A549 (cell line): ENCODE results near the gene PRKN. TPM values are rescaled to one million over a fixed set of nuclear protein-coding genes. Genes with fewer than 3 reads are reported as not detected.

Experiments used
- ATAC-seq, 2 experiments: fragments of 200-7000 bp in 1 of 2; fragments of >200 bp in 1 of 2; cut with Nextera tagmentation in 1 of 2; cut with Tn5 transposase in 1 of 2; 3 replicates each; pipeline versions ENCODE4 v1.8.0 to v1.9.1; 2018 to 2020; ENCODE audit warnings: mild to moderate bottlenecking in 1 of 2, moderate library complexity in 1 of 2
- CTCF ChIA-PET: fragments of 300-600 bp; sonication (Branson Sonifier 250); formaldehyde crosslinking; extraction: SDS; loops from one replicate; lab custom pipeline; 2021; ENCODE audit warnings: antibody characterized with exemption, inconsistent platforms; lab: Yijun Ruan, JAX
- POLR2A ChIA-PET: fragments of 350-600 bp; formaldehyde crosslinking; extraction: SDS; loops from one replicate; lab custom pipeline; 2021; ENCODE audit warnings: antibody characterized with exemption, inconsistent platforms; lab: Yijun Ruan, JAX
- DNase-seq, 2 experiments: peaks; one replicate each; pipeline versions ENCODE4 v3.0.0 to v3.0.0-alpha.2; 2011 to 2016; ENCODE audit warnings: low read depth in 1 of 2, low spot score in 1 of 2
- FAIRE-seq: peaks from 2 replicates; lab custom pipeline; 2011; peaks lifted over from hg19 to GRCh38; lab: Jason Lieb, UNC
- H3K27ac ChIP-seq, 2 experiments: fragments of >200 bp; sonication (Bioruptor Twin); formaldehyde crosslinking; 3 replicates each; pipeline ENCODE4 v1.5.1; 2016 to 2017
- H3K4me1 ChIP-seq: fragments of >200 bp; sonication (Bioruptor Twin); formaldehyde crosslinking; 3 replicates; pipeline ENCODE4 v1.6.1; 2016
- H3K4me2 ChIP-seq: fragments of >200 bp; sonication (Bioruptor Twin); formaldehyde crosslinking; 3 replicates; pipeline ENCODE4 v1.6.1; 2016
- H3K4me3 ChIP-seq: fragments of >200 bp; sonication (Bioruptor Twin); formaldehyde crosslinking; 3 replicates; pipeline ENCODE4 v1.5.1; 2016
- H3K9me3 ChIP-seq: fragments of >200 bp; sonication (Bioruptor Twin); formaldehyde crosslinking; 3 replicates; pipeline ENCODE4 v1.6.1; 2016
- CBX8 ChIP-seq: fragments of 200-600 bp; sonication (generic); IDR thresholded peaks from 2 replicates; pipeline ENCODE4 v1.6.1; 2016
- CEBPB ChIP-seq, 2 experiments: fragments of >200 bp in 1 of 2; sonication (Bioruptor Twin) in 1 of 2; formaldehyde crosslinking in 1 of 2; IDR thresholded peaks; 2 replicates each; pipeline ENCODE4 v1.6.1; 2012 to 2016
- CHD4 ChIP-seq: fragments of 200-600 bp; sonication (generic); IDR thresholded peaks from 2 replicates; pipeline ENCODE4 v1.6.1; 2016; ENCODE audit warnings: antibody characterized with exemption, mild to moderate bottlenecking, borderline replicate concordance
- EHMT2 ChIP-seq: fragments of 200-600 bp; sonication (generic); IDR thresholded peaks from 2 replicates; pipeline ENCODE4 v1.6.1; 2016; ENCODE audit warnings: antibody characterized with exemption, low read depth, mild to moderate bottlenecking, moderate library complexity
- ESRRA ChIP-seq: fragments of 150-350 bp; IDR thresholded peaks from 2 replicates; pipeline ENCODE4 v1.6.1; 2014; ENCODE audit warnings: mild to moderate bottlenecking, low read length, borderline replicate concordance
- FOSB ChIP-seq: fragments of 250-450 bp; sonication (Bioruptor Pico); IDR thresholded peaks from 2 replicates; pipeline ENCODE4 v1.5.0; 2020; ENCODE audit warnings: mild to moderate bottlenecking, moderate library complexity
- FOSL2 ChIP-seq, 2 experiments: fragments of 450-650 bp in 1 of 2; fragments of >200 bp in 1 of 2; sonication (Bioruptor Twin) in 1 of 2; formaldehyde crosslinking; IDR thresholded peaks; 2 replicates each; pipeline versions ENCODE4 v1.5.0 to v1.6.1; 2016 to 2020; ENCODE audit warnings: mild to moderate bottlenecking in 1 of 2, moderate library complexity in 1 of 2
- HEYL ChIP-seq: fragments of 250-450 bp; sonication (Bioruptor Pico); IDR thresholded peaks from 2 replicates; pipeline ENCODE4 v1.8.0; 2021; ENCODE audit warnings: mild to moderate bottlenecking, moderate library complexity
- JUN ChIP-seq, 2 experiments: fragments of >200 bp; sonication (Bioruptor Twin); formaldehyde crosslinking; IDR thresholded peaks; 2 replicates in 1 of 2; 3 replicates in 1 of 2; pipeline ENCODE4 v1.6.1; 2016 to 2017
- JUNB ChIP-seq: fragments of >200 bp; sonication (Bioruptor Twin); formaldehyde crosslinking; IDR thresholded peaks from 2 replicates; pipeline ENCODE4 v1.6.1; 2016
- KDM1A ChIP-seq: fragments of 200-600 bp; sonication (generic); IDR thresholded peaks from 2 replicates; pipeline ENCODE4 v1.6.1; 2016; ENCODE audit warnings: low read depth, mild to moderate bottlenecking
- KDM5A ChIP-seq: fragments of 200-600 bp; sonication (generic); IDR thresholded peaks from 2 replicates; pipeline ENCODE4 v1.6.1; 2016; ENCODE audit warnings: antibody characterized with exemption, mild to moderate bottlenecking
- MYC ChIP-seq: IDR thresholded peaks from 2 replicates; pipeline ENCODE4 v1.6.1; 2012; ENCODE audit warnings: mild to moderate bottlenecking, inconsistent platforms, low read length, improper control_type of control experiment, borderline replicate concordance
- NPAS2 ChIP-seq: fragments of 250-450 bp; sonication (Bioruptor Pico); IDR thresholded peaks from 2 replicates; pipeline ENCODE4 v1.8.0; 2022; ENCODE audit warnings: mild to moderate bottlenecking, moderate library complexity, borderline replicate concordance
- NR3C1 ChIP-seq: fragments of >200 bp; sonication (Bioruptor Twin); formaldehyde crosslinking; IDR thresholded peaks from 3 replicates; pipeline ENCODE4 v1.6.1; 2017
- PHF8 ChIP-seq: fragments of 200-600 bp; sonication (generic); IDR thresholded peaks from 2 replicates; pipeline ENCODE4 v1.6.1; 2016; ENCODE audit warnings: low read depth, mild to moderate bottlenecking, antibody characterized with exemption, moderate library complexity, borderline replicate concordance
- RFX5 ChIP-seq: fragments of 450-650 bp; IDR thresholded peaks from 2 replicates; pipeline ENCODE4 v1.7.1; 2014; ENCODE audit warnings: antibody characterized with exemption, mild to moderate bottlenecking, moderate library complexity
- TP53 ChIP-seq: fragments of 250-450 bp; sonication (Bioruptor Pico); IDR thresholded peaks from 2 replicates; pipeline ENCODE4 v1.5.0; 2021; ENCODE audit warnings: mild to moderate bottlenecking, moderate library complexity
- ZNF302 ChIP-seq: fragments of 250-450 bp; sonication (Bioruptor Pico); IDR thresholded peaks from 2 replicates; pipeline ENCODE4 v1.9.0; 2021; ENCODE audit warnings: inconsistent platforms, mild to moderate bottlenecking, moderate library complexity
- WGBS: methylation state at CpG from one replicate; pipeline ENCODE4 v1.1.6; 2017; ENCODE audit errors: missing lambda C conversion rate; 5-methylcytosine and 5-hydroxymethylcytosine counted together
- polyA plus RNA-seq, 4 experiments: library from polyadenylated mRNA; depleted of rRNA in 3 of 4; stranded (reverse); fragments of >200 nt; fragmentation: RNase III in 1 of 4; extraction: RNeasy Plus Mini Kit Qiagen cat#74134 plus additional on column Dnase treatment in 1 of 4; gene quantifications; 2 replicates in 3 of 4; 3 replicates in 1 of 4; pipeline ENCODE4 v1.2.3, GENCODE V29; 2011 to 2017
- TF ChIP-seq, protein P1 (sequence below): fragments of >200 bp; sonication (Bioruptor Twin); formaldehyde crosslinking; IDR thresholded peaks from 2 replicates; pipeline ENCODE4 v1.6.1; 2016
- TF ChIP-seq, protein P2 (sequence below): fragments of 150-350 bp; IDR thresholded peaks from 2 replicates; pipeline ENCODE4 v1.6.1; 2014; ENCODE audit warnings: low read depth, mild to moderate bottlenecking, low read length
- TF ChIP-seq, protein P3 (sequence below): fragments of 200-600 bp; sonication (generic); IDR thresholded peaks from 2 replicates; pipeline ENCODE4 v1.6.1; 2016; ENCODE audit warnings: antibody characterized with exemption, mild to moderate bottlenecking, moderate library complexity
- TF ChIP-seq, protein P4 (sequence below): IDR thresholded peaks from 2 replicates; pipeline ENCODE4 v1.6.1; 2012
- TF ChIP-seq, protein P5 (sequence below): fragments of 450-650 bp; IDR thresholded peaks from 2 replicates; pipeline ENCODE4 v1.6.1; 2014; ENCODE audit warnings: antibody characterized with exemption
- TF ChIP-seq, protein P6 (sequence below): fragments of 250-450 bp; sonication (Bioruptor Pico); IDR thresholded peaks from 2 replicates; pipeline ENCODE4 v1.5.0; 2020; ENCODE audit warnings: low read depth, mild to moderate bottlenecking, moderate library complexity

PRKN gene
- polyA plus RNA-seq, 2 of the 4 experiments (the other 2 are of a cell fraction) = 0.36 to 0.39 TPM

DNA sequence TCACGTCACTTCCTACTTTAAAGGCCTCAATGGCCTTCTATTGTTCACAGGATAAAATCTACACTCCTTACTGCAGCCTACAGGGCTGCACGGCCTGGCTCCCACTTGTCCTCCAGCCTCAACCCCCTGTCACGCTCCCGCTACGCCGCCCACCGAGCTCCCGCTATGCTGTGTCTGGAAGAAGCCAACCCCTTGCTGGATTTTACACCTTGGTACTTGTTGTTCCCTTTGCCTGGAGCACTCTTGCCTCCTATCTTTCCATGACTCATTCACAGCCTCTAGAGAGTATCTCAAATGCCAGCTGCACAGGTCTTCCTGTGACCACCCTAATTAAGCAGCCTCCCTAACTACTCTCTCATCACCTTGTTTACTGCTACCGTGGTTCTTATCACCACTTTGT is 259.9 kb downstream of the PRKN start (continued):
- TF ChIP-seq FOSB = no peak
- TF ChIP-seq, protein P1, sequence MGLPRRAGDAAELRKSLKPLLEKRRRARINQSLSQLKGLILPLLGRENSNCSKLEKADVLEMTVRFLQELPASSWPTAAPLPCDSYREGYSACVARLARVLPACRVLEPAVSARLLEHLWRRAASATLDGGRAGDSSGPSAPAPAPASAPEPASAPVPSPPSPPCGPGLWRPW = no peak
- TF ChIP-seq, protein P2, sequence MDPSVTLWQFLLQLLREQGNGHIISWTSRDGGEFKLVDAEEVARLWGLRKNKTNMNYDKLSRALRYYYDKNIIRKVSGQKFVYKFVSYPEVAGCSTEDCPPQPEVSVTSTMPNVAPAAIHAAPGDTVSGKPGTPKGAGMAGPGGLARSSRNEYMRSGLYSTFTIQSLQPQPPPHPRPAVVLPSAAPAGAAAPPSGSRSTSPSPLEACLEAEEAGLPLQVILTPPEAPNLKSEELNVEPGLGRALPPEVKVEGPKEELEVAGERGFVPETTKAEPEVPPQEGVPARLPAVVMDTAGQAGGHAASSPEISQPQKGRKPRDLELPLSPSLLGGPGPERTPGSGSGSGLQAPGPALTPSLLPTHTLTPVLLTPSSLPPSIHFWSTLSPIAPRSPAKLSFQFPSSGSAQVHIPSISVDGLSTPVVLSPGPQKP = no peak
- TF ChIP-seq CBX8 = no peak
- TF ChIP-seq, protein P3, sequence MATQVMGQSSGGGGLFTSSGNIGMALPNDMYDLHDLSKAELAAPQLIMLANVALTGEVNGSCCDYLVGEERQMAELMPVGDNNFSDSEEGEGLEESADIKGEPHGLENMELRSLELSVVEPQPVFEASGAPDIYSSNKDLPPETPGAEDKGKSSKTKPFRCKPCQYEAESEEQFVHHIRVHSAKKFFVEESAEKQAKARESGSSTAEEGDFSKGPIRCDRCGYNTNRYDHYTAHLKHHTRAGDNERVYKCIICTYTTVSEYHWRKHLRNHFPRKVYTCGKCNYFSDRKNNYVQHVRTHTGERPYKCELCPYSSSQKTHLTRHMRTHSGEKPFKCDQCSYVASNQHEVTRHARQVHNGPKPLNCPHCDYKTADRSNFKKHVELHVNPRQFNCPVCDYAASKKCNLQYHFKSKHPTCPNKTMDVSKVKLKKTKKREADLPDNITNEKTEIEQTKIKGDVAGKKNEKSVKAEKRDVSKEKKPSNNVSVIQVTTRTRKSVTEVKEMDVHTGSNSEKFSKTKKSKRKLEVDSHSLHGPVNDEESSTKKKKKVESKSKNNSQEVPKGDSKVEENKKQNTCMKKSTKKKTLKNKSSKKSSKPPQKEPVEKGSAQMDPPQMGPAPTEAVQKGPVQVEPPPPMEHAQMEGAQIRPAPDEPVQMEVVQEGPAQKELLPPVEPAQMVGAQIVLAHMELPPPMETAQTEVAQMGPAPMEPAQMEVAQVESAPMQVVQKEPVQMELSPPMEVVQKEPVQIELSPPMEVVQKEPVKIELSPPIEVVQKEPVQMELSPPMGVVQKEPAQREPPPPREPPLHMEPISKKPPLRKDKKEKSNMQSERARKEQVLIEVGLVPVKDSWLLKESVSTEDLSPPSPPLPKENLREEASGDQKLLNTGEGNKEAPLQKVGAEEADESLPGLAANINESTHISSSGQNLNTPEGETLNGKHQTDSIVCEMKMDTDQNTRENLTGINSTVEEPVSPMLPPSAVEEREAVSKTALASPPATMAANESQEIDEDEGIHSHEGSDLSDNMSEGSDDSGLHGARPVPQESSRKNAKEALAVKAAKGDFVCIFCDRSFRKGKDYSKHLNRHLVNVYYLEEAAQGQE = no peak
- TF ChIP-seq ZNF302 (CRISPR knock-in tag) = no peak

DNA sequence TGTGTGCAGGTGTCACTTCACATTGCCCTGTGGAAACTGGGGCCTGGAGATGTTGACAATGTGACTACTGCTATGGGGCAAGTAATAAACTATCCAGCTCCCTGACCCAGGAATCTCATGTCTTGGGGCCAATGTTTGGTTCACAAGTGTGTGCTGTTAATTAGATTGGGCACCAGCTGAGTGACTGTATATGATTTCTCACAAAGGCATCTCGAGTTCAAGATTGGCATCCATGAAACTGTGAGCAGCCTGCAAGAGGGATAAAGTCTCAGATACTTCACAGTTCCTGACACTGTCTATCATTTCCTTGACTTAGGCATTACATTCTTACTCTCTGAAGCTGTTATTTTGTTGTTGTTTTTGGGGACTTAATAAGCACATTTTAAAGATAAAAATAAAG is 264.0 kb downstream of the PRKN start:
- POLR2A ChIA-PET = no interaction called here

DNA sequence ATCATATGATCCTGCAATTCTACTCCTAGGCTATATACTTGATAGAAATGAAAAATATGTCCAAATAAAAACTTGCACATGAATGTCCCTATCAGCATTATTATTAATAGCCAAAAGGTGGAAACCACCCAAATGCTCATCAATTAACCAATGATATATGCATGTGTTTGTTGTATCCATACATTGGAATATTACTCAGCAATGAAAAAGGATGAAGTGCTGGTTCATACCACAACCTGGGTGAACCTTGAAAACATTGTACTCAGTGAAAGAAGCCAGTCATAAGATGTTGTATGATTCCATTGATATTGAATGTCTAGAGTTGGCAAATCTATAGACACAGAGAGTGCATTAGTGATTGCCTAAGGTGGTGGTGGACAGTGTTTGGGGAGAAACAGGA is 267.6 kb downstream of the PRKN start:
- ChIA-PET CTCF (no interaction called here), POLR2A (no interaction called here)
- Histone ChIP-seq H3K9me3 (no peaks in the 10 kb centered on the region), H3K4me3 (no peak overlapping the region), H3K4me1 (no peaks in the 10 kb centered on the region), H3K4me2 (no peak overlapping the region), H3K27ac (no peak overlapping the region)
- DNase-seq (no peak), FAIRE-seq (no peak), ATAC-seq (no peak)
- TF ChIP-seq KDM1A (no peak), RFX5 (no peak), HEYL (CRISPR knock-in tag) (no peak), TP53 (no peak), NPAS2 (CRISPR knock-in tag) (no peak), NR3C1 (no peak), EHMT2 (no peak), CHD4 (no peak), JUNB (no peak), JUN (IDR thresholded peaks at IDR 0.05) (no peak), FOSL2 (IDR thresholded peaks at IDR 0.05) (no peak), FOSL2 (CRISPR knock-in tag; IDR thresholded peaks at IDR 0.05) (no peak)
- TF ChIP-seq, protein P4, sequence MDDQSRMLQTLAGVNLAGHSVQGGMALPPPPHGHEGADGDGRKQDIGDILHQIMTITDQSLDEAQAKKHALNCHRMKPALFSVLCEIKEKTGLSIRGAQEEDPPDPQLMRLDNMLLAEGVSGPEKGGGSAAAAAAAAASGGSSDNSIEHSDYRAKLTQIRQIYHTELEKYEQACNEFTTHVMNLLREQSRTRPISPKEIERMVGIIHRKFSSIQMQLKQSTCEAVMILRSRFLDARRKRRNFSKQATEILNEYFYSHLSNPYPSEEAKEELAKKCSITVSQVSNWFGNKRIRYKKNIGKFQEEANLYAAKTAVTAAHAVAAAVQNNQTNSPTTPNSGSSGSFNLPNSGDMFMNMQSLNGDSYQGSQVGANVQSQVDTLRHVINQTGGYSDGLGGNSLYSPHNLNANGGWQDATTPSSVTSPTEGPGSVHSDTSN = no peak

More for the DNA sequence above, 264.0 kb downstream of the PRKN start:
- H3K9me3 ChIP-seq = no peaks in the 10 kb centered on the region
- no peak overlapping the region for H3K4me3 ChIP-seq
- WGBS = 0% methylated on average over 1 of the region's 1 CpG
- FAIRE-seq (no peak), ATAC-seq (no peak), DNase-seq (no peak)
- TF ChIP-seq JUN (IDR thresholded peaks at IDR 0.05) = no peak
- TF ChIP-seq NR3C1 = no peak
- TF ChIP-seq ESRRA = no peak
- no peak for TF ChIP-seq NPAS2 (CRISPR knock-in tag)
- no peak for TF ChIP-seq PHF8
- TF ChIP-seq, protein P5, sequence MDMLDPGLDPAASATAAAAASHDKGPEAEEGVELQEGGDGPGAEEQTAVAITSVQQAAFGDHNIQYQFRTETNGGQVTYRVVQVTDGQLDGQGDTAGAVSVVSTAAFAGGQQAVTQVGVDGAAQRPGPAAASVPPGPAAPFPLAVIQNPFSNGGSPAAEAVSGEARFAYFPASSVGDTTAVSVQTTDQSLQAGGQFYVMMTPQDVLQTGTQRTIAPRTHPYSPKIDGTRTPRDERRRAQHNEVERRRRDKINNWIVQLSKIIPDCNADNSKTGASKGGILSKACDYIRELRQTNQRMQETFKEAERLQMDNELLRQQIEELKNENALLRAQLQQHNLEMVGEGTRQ = no peak
- TF ChIP-seq CEBPB (IDR thresholded peaks at IDR 0.05) = no peak
- no peak for TF ChIP-seq KDM5A
- no peak for TF ChIP-seq FOSB
- TF ChIP-seq, protein P6, sequence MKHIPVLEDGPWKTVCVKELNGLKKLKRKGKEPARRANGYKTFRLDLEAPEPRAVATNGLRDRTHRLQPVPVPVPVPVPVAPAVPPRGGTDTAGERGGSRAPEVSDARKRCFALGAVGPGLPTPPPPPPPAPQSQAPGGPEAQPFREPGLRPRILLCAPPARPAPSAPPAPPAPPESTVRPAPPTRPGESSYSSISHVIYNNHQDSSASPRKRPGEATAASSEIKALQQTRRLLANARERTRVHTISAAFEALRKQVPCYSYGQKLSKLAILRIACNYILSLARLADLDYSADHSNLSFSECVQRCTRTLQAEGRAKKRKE (CRISPR knock-in tag) = no peak
- TF ChIP-seq CHD4 = no peak
- TF ChIP-seq MYC = no peak
- no peak overlapping the region for H3K27ac ChIP-seq
- no peak overlapping the region for H3K4me2 ChIP-seq
- no peaks in the 10 kb centered on the region for H3K4me1 ChIP-seq
- CTCF ChIA-PET = no interaction called here
